H1 (cell line): ENCODE results near the gene ECEL1. TPM values are rescaled to one million over a fixed set of nuclear protein-coding genes. Genes with fewer than 3 reads are reported as not detected.
"Not testable (repeated sequence)": the region's sequence is repeated elsewhere in the genome, so short reads cannot be mapped to it uniquely, and the experiment has no call there.

Experiments
- CTCF ChIA-PET: fragments of 300-600 bp; sonication (Branson Sonifier 250); formaldehyde crosslinking; loops from one replicate; lab custom pipeline; 2021; ENCODE audit not compliant: partially characterized antibody; lab: Charles Lee
- POLR2A ChIA-PET: fragments of 300-600 bp; sonication (Branson Sonifier 250); formaldehyde crosslinking; loops from one replicate; lab custom pipeline; 2021; ENCODE audit warnings: inconsistent platforms; ENCODE audit not compliant: partially characterized antibody; lab: Charles Lee
- DNase-seq, 2 experiments: peaks; one replicate each; pipeline versions ENCODE4 v3.0.0 to v3.0.0-alpha.2; 2010 to 2022; ENCODE audit warnings: low spot score in 2 of 2, low read depth in 1 of 2, mixed read lengths in 1 of 2
- FAIRE-seq: peaks from 2 replicates; lab custom pipeline; 2011; peaks lifted over from hg19 to GRCh38; lab: Jason Lieb, UNC
- H2AFZ ChIP-seq: 2 replicates; pipeline ENCODE4 v1.8.1; 2012; ENCODE audit warnings: low read length, inconsistent platforms
- H2AK5ac ChIP-seq: 2 replicates; pipeline ENCODE4 v1.6.1; 2013; ENCODE audit warnings: low read depth, low read length
- H2BK120ac ChIP-seq: replicated peaks from 2 replicates; pipeline ENCODE3; 2013; ENCODE audit warnings: low read depth, low read length, inconsistent platforms
- H2BK12ac ChIP-seq: 2 replicates; pipeline ENCODE4 v1.6.1; 2013; ENCODE audit warnings: low read depth, low read length
- H2BK15ac ChIP-seq: 2 replicates; pipeline ENCODE4 v1.6.1; 2013; ENCODE audit warnings: low read length
- H2BK20ac ChIP-seq: 2 replicates; pipeline ENCODE4 v1.6.1; 2013; ENCODE audit warnings: low read length
- H2BK5ac ChIP-seq: 2 replicates; pipeline ENCODE4 v1.6.1; 2013; ENCODE audit warnings: low read depth, low read length
- H3K14ac ChIP-seq: 2 replicates; pipeline ENCODE4 v1.6.1; 2013; ENCODE audit warnings: inconsistent platforms; ENCODE audit not compliant: insufficient read length
- H3K18ac ChIP-seq: 2 replicates; pipeline ENCODE4 v1.6.1; 2013; ENCODE audit warnings: low read length; ENCODE audit errors: extremely low read depth
- H3K23ac ChIP-seq: 2 replicates; pipeline ENCODE4 v1.6.1; 2013; ENCODE audit warnings: inconsistent platforms; ENCODE audit not compliant: insufficient read length
- H3K23me2 ChIP-seq: 2 replicates; pipeline ENCODE4 v1.6.1; 2013; ENCODE audit warnings: low read depth, low read length
- H3K27ac ChIP-seq: 2 replicates; pipeline ENCODE4 v1.6.1; 2011; ENCODE audit warnings: low read depth, low read length, inconsistent platforms
- H3K27me3 ChIP-seq, 4 experiments: replicated peaks in 1 of 4; 1 replicate in 1 of 4; 2 replicates in 3 of 4; pipeline versions ENCODE4 v1.6.1 to v1.8.1; 2011 to 2013; ENCODE audit warnings: low read length in 3 of 4, mild to moderate bottlenecking in 3 of 4, inconsistent platforms in 2 of 4, mixed read lengths in 2 of 4, moderate library complexity in 1 of 4; ENCODE audit not compliant: control insufficient read depth in 3 of 4, insufficient read depth in 3 of 4; ENCODE audit errors: extremely low read depth in 1 of 4
- H3K36me3 ChIP-seq, 4 experiments: 2 replicates each; pipeline versions ENCODE4 v1.6.1 to v1.8.1; 2011 to 2013; ENCODE audit warnings: mild to moderate bottlenecking in 4 of 4, low read length in 3 of 4, moderate library complexity in 2 of 4, control low read depth in 1 of 4, inconsistent platforms in 1 of 4; ENCODE audit not compliant: insufficient read depth in 4 of 4, control insufficient read depth in 2 of 4
- H3K4ac ChIP-seq: replicated peaks from 2 replicates; pipeline ENCODE3; 2013; ENCODE audit warnings: low read length, low read depth, mixed read lengths, inconsistent platforms; ENCODE audit not compliant: insufficient read length
- H3K4me1 ChIP-seq, 4 experiments: replicated peaks in 1 of 4; 1 replicate in 1 of 4; 2 replicates in 3 of 4; pipeline versions ENCODE4 v1.6.1 to v1.8.1; 2011 to 2013; ENCODE audit warnings: low read length in 3 of 4, inconsistent platforms in 2 of 4, mixed read lengths in 1 of 4; ENCODE audit not compliant: insufficient read depth in 4 of 4, control insufficient read depth in 3 of 4
- H3K4me2 ChIP-seq, 2 experiments: 2 replicates each; pipeline versions ENCODE4 v1.6.1 to v1.8.1; 2011 to 2013; ENCODE audit warnings: low read depth in 2 of 2, low read length in 2 of 2, control low read depth in 1 of 2, inconsistent platforms in 1 of 2, mild to moderate bottlenecking in 1 of 2; ENCODE audit not compliant: insufficient read depth in 1 of 2
- H3K4me3 ChIP-seq, 4 experiments: fragments of 200-600, 300-600 bp in 1 of 4; sonication (generic), shearing (Covaris generic), sonication (Bioruptor Twin) in 1 of 4; 2 replicates each; pipeline versions ENCODE4 v1.5.1 to v1.8.1; 2011 to 2016; ENCODE audit warnings: low read length in 4 of 4, low read depth in 3 of 4, control low read depth in 2 of 4, inconsistent platforms in 2 of 4, mild to moderate bottlenecking in 2 of 4, mixed read lengths in 1 of 4, moderate library complexity in 1 of 4; ENCODE audit not compliant: insufficient read depth in 2 of 4; ENCODE audit errors: extremely low read depth in 1 of 4
- H3K56ac ChIP-seq: replicated peaks from 2 replicates; pipeline ENCODE3; 2013; ENCODE audit warnings: low read depth, mild to moderate bottlenecking, mixed read lengths, low read length, inconsistent platforms; ENCODE audit not compliant: insufficient read length
- H3K79me1 ChIP-seq: 2 replicates; pipeline ENCODE4 v1.6.1; 2013; ENCODE audit warnings: low read depth, low read length, control low read depth
- H3K79me2 ChIP-seq, 2 experiments: 2 replicates each; pipeline versions ENCODE4 v1.6.1 to v1.8.1; 2012 to 2013; ENCODE audit warnings: low read length in 2 of 2, mild to moderate bottlenecking in 2 of 2, inconsistent platforms in 1 of 2; ENCODE audit not compliant: insufficient read depth in 2 of 2, control insufficient read depth in 1 of 2
- H3K9ac ChIP-seq, 4 experiments: replicated peaks in 1 of 4; 1 replicate in 1 of 4; 2 replicates in 3 of 4; pipeline versions ENCODE4 v1.6.1 to v1.8.1; 2011 to 2013; ENCODE audit warnings: low read depth in 3 of 4, low read length in 3 of 4, control low read depth in 2 of 4, mild to moderate bottlenecking in 2 of 4, moderate library complexity in 2 of 4, inconsistent platforms in 1 of 4; ENCODE audit errors: extremely low read depth in 1 of 4
- H3K9me3 ChIP-seq, 2 experiments: 2 replicates each; pipeline versions ENCODE4 v1.6.1 to v1.8.1; 2012 to 2013; ENCODE audit warnings: mild to moderate bottlenecking in 2 of 2, moderate library complexity in 2 of 2, control low read depth in 1 of 2, inconsistent platforms in 1 of 2, low read depth in 1 of 2, low read length in 1 of 2, mixed read lengths in 1 of 2; ENCODE audit not compliant: insufficient read depth in 2 of 2
- H4K20me1 ChIP-seq, 2 experiments: replicated peaks in 1 of 2; 2 replicates each; pipeline versions ENCODE3 to v1.8.1; 2011 to 2013; ENCODE audit warnings: inconsistent platforms in 2 of 2, low read length in 2 of 2, mild to moderate bottlenecking in 1 of 2; ENCODE audit not compliant: insufficient read depth in 2 of 2, control insufficient read depth in 1 of 2
- H4K5ac ChIP-seq: 2 replicates; pipeline ENCODE4 v1.6.1; 2013; ENCODE audit warnings: low read length, low read depth, mixed read lengths, inconsistent platforms; ENCODE audit not compliant: insufficient read length
- H4K8ac ChIP-seq: 2 replicates; pipeline ENCODE4 v1.8.0; 2013; ENCODE audit warnings: mild to moderate bottlenecking, moderate library complexity, low read length, inconsistent platforms; ENCODE audit not compliant: insufficient read depth; ENCODE audit errors: extremely low read depth
- H4K91ac ChIP-seq: replicated peaks from 2 replicates; pipeline ENCODE3; 2013; ENCODE audit warnings: low read length, mixed read lengths, inconsistent platforms; ENCODE audit not compliant: insufficient read length
- RAD21 ChIP-seq, 2 experiments: IDR thresholded peaks in 1 of 2; conservative IDR thresholded peaks in 1 of 2; 2 replicates each; pipeline ENCODE4 v1.6.1; 2011; ENCODE audit warnings: low read depth in 2 of 2, low read length in 2 of 2, improper control_type of control experiment in 1 of 2, inconsistent platforms in 1 of 2, mild to moderate bottlenecking in 1 of 2, moderate library complexity in 1 of 2
- WGBS, 2 experiments: shearing (Covaris generic) in 1 of 2; methylation state at CpG; one replicate each; pipeline versions ENCODE4 v1.1.6 to v1.1.7; 2013 to 2015; ENCODE audit warnings: low lambda C conversion rate in 2 of 2, mixed read lengths in 2 of 2, inconsistent platforms in 1 of 2, low coverage in 1 of 2, missing lambda C conversion rate in 1 of 2; ENCODE audit not compliant: insufficient replicate concordance in 2 of 2, insufficient coverage in 1 of 2, insufficient read length in 1 of 2; ENCODE audit errors: extremely low coverage in 1 of 2, missing lambda C conversion rate in 1 of 2; 5-methylcytosine and 5-hydroxymethylcytosine counted together
- polyA plus RNA-seq, 7 experiments: library from polyadenylated mRNA; depleted of rRNA in 3 of 7; stranded (reverse) in 5 of 7; unstranded in 2 of 7; fragments of >200 nt in 5 of 7; fragments of 200-250 nt in 2 of 7; gene quantifications; 1 replicate in 5 of 7; 2 replicates in 1 of 7; 4 replicates in 1 of 7; pipeline versions ENCODE4 v1.2.1 to v1.2.3, GENCODE V29; 2011 to 2013; ENCODE audit warnings: missing spikeins in 2 of 7, mixed read lengths in 2 of 7
- total RNA-seq: library from RNA; stranded (reverse); fragmentation: NEBNext Ultra II Directional; extraction: Animal tissue kit (Norgen Biotek cat#: 25700); gene quantifications from 2 replicates; pipeline ENCODE4 v1.2.1, GENCODE V29; 2021

ECEL1 gene
- total and polyA plus RNA-seq, 2 of the 8 experiments (the other 6 are each of a cell fraction or from before 2014, with no cell fraction given), result 7.7 to 20.2 TPM

GRCh38 chr2:232446266-232446777, 41.3 kb downstream of the ECEL1 start:
- H3K27me3 ChIP-seq, H3K79me1 ChIP-seq, H4K8ac ChIP-seq, H4K91ac ChIP-seq, H3K36me3 ChIP-seq, H2BK120ac ChIP-seq, H2AK5ac ChIP-seq, H4K20me1 ChIP-seq, H3K79me2 ChIP-seq, H4K5ac ChIP-seq, H3K14ac ChIP-seq, H2AFZ ChIP-seq, H3K4ac ChIP-seq, H2BK20ac ChIP-seq, DNase-seq, H3K56ac ChIP-seq, H3K27ac ChIP-seq, H3K4me2 ChIP-seq, H2BK5ac ChIP-seq, H3K9me3 ChIP-seq, H3K23ac ChIP-seq, H3K4me3 ChIP-seq, H2BK15ac ChIP-seq, H3K23me2 ChIP-seq, H2BK12ac ChIP-seq, H3K9ac ChIP-seq, H3K18ac ChIP-seq: not testable (repeated sequence)
- H3K4me1 ChIP-seq, result peaks cover 0 to 12% (median 2%) of the 10 kb centered on the region in 4 experiments; a peak in 5 of 7 replicates
- peak; percentile 87 for FAIRE-seq
- TF ChIP-seq RAD21 (IDR thresholded peaks at IDR 0.05 in 1 of 2, conservative IDR thresholded peaks at IDR 0.05 in 1 of 2; ENCODE audit: low read depth in 2 of 2, low read length in 2 of 2), result 0 out of 4 replicates have a peak, but pooled peaks have one; percentile 5 to 19
- CTCF ChIA-PET, result interaction anchor here (0.7 to 3.6 kb wide), 33 partner anchors 9 to 536 kb away, joined by 3 to 108 read pairs (median 5); partner anchors contain the start of genes CHRND and PRSS56
- 62% methylated on average over 2 of the region's 9 CpGs; no CpG with 5 or more reads in 1 of the 2 experiments for WGBS, 2 experiments
- POLR2A ChIA-PET, result interaction anchor here (1.2 kb wide), 1 partner anchor 77 kb away, joined by 3 read pairs; no protein-coding TSS in a partner anchor
